ENCODE results near the gene CD200.

DNA sequence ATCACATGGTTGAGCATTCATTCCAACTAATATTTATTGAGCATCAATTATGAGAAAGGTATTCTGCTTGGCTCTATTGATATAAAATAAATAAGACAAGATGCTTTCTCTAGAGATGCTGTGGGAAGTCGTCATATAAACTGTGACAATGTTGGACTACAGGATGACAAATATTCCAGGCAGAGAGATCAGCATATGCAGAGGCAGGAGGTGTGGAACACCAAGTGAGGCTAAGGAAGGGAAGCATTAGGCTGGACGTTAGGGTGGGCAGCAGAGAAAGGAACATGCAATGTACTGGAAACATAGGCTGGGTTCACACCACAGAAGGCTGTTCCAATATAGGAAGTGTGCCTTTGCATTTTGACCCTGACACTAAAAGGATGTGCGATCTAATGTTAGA is 38.6 kb downstream of the CD200 start:
- TF ChIP-seq CTCF (IDR thresholded peaks at IDR 0.05) (no peak), POLR2A (IDR thresholded peaks at IDR 0.05) (no peak)
